Neural cell (in vitro differentiated cells): ENCODE measurements around the gene CDC25B. TPM values are rescaled to one million over a fixed set of nuclear protein-coding genes. Genes with fewer than 3 reads are reported as not detected.

Source experiments
- H2AFZ ChIP-seq: fragments of 200-600, 300-800 bp; sonication (generic), shearing (Covaris generic); 2 replicates; pipeline ENCODE4 v1.6.0; 2014; ENCODE audit warnings: low read depth, mild to moderate bottlenecking, antibody characterized with exemption, low read length, moderate library complexity
- H3F3A ChIP-seq: fragments of 200-600 bp; shearing (Covaris generic); 2 replicates; pipeline ENCODE4 v1.6.1; 2016; ENCODE audit warnings: mild to moderate bottlenecking, moderate library complexity, mixed read lengths, antibody characterized with exemption, low read length; ENCODE audit not compliant: insufficient read depth, poor library complexity, severe bottlenecking
- H3K27ac ChIP-seq: fragments of 200-600, 300-800 bp; sonication (generic), shearing (Covaris generic); 2 replicates; pipeline ENCODE4 v1.5.1; 2014; ENCODE audit warnings: mild to moderate bottlenecking, low read length, moderate library complexity
- H3K27me3 ChIP-seq: fragments of 300-800, 200-600 bp; sonication (generic), shearing (Covaris generic); 2 replicates; pipeline ENCODE4 v1.6.0; 2014; ENCODE audit warnings: mild to moderate bottlenecking, low read depth, low read length, moderate library complexity; ENCODE audit not compliant: insufficient read depth
- H3K36me3 ChIP-seq: fragments of 300-800, 200-600 bp; sonication (generic), shearing (Covaris generic); 2 replicates; pipeline ENCODE4 v1.5.1; 2014; ENCODE audit warnings: mild to moderate bottlenecking, antibody characterized with exemption, low read length, moderate library complexity; ENCODE audit not compliant: insufficient read depth
- H3K4me2 ChIP-seq: fragments of 300-800, 200-600 bp; sonication (generic), shearing (Covaris generic); 2 replicates; pipeline ENCODE4 v1.6.0; 2014; ENCODE audit warnings: mild to moderate bottlenecking, low read length
- H3K4me3 ChIP-seq: fragments of 300-800, 200-600 bp; sonication (generic), shearing (Covaris generic); 2 replicates; pipeline ENCODE4 v1.5.1; 2014; ENCODE audit warnings: mild to moderate bottlenecking, low read length, moderate library complexity
- H3K79me2 ChIP-seq: fragments of 200-600 bp; shearing (Covaris generic); replicated peaks from 2 replicates; pipeline ENCODE4 v1.6.0; 2014; ENCODE audit warnings: mild to moderate bottlenecking, low read length, moderate library complexity; ENCODE audit not compliant: insufficient read depth
- H3K9ac ChIP-seq: fragments of 300-800, 200-600 bp; sonication (generic), shearing (Covaris generic); 2 replicates; pipeline ENCODE4 v1.6.1; 2016; ENCODE audit warnings: mild to moderate bottlenecking, low read length, mixed read lengths
- H3K9me2 ChIP-seq: fragments of 200-600 bp; shearing (Covaris generic); 2 replicates; pipeline ENCODE4 v1.6.1; 2016; ENCODE audit warnings: mild to moderate bottlenecking, low read length, mixed read lengths; ENCODE audit not compliant: insufficient read depth
- H3K9me3 ChIP-seq: fragments of 200-600, 300-800 bp; sonication (generic), shearing (Covaris generic); 2 replicates; pipeline ENCODE4 v1.6.1; 2016; ENCODE audit warnings: mild to moderate bottlenecking, mixed run types, low read length, moderate library complexity, mixed read lengths
- H4K20me1 ChIP-seq: fragments of 200-600 bp; shearing (Covaris generic); 2 replicates; pipeline ENCODE4 v1.6.1; 2016; ENCODE audit warnings: mild to moderate bottlenecking, mixed run types; ENCODE audit not compliant: insufficient read depth
- EP300 ChIP-seq: fragments of 450-650 bp; conservative IDR thresholded peaks from 2 replicates; pipeline ENCODE4 v1.6.1; 2014; ENCODE audit warnings: antibody characterized with exemption, mild to moderate bottlenecking, moderate library complexity; ENCODE audit not compliant: poor library complexity, severe bottlenecking
- EZH2 ChIP-seq: fragments of 200-600, 300-800 bp; shearing (Covaris generic), sonication (generic); IDR thresholded peaks from 2 replicates; pipeline ENCODE4 v1.6.1; 2014; ENCODE audit warnings: antibody characterized with exemption, low read length, borderline replicate concordance, mild to moderate bottlenecking; ENCODE audit not compliant: insufficient read depth, poor library complexity, severe bottlenecking
- MXI1 ChIP-seq: fragments of 450-650 bp; conservative IDR thresholded peaks from 2 replicates; pipeline ENCODE4 v1.6.1; 2014; ENCODE audit warnings: antibody characterized with exemption, mild to moderate bottlenecking; ENCODE audit not compliant: poor library complexity, severe bottlenecking
- POLR2AphosphoS5 ChIP-seq: IDR thresholded peaks from 2 replicates; pipeline ENCODE4 v1.6.1; 2012
- RAD21 ChIP-seq: fragments of 450-650 bp; conservative IDR thresholded peaks from 2 replicates; pipeline ENCODE4 v1.6.1; 2014; ENCODE audit warnings: antibody characterized with exemption, mild to moderate bottlenecking, moderate library complexity
- SMC3 ChIP-seq: fragments of 450-650 bp; conservative IDR thresholded peaks from 2 replicates; pipeline ENCODE4 v1.6.1; 2014; ENCODE audit warnings: antibody characterized with exemption, mild to moderate bottlenecking, moderate library complexity; ENCODE audit not compliant: poor library complexity
- TAF1 ChIP-seq: IDR thresholded peaks from 2 replicates; pipeline ENCODE4 v1.6.1; 2012; ENCODE audit warnings: low read depth
- polyA plus RNA-seq: library from polyadenylated mRNA; depleted of rRNA; stranded (reverse); fragments of >200 nt; gene quantifications from 2 replicates; pipeline ENCODE4 v1.2.3, GENCODE V29; 2014
- TF ChIP-seq, protein P1 (sequence below): IDR thresholded peaks from 2 replicates; pipeline ENCODE4 v1.6.1; 2012; ENCODE audit warnings: borderline replicate concordance
- TF ChIP-seq, protein P2 (sequence below): fragments of 450-650 bp; IDR thresholded peaks from 2 replicates; pipeline ENCODE4 v1.5.1; 2014; ENCODE audit warnings: antibody characterized with exemption, mild to moderate bottlenecking, moderate library complexity; ENCODE audit not compliant: poor library complexity, severe bottlenecking

Gene CDC25B
- polyA plus RNA-seq, 1 donor from 2014 or later = 26.5 TPM

DNA sequence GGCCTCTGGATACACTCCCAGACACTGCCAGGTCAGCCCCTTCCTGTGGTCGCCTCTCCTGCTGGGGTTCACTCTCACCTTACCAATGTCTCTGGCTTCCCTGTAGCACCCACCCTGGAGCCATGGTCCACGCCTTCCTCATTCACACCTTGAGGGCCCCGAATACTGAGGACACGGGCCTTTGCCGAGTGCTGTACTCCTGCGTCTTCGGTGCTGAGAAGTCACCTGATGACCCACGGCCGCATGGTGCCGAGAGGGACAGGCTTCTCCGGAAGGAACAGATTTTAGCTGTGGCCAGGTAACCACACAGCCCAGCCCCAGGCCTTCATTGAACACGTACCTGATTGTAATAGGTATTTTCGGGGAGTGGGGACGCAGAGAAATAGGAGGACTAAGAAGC, 25.9 kb downstream of the CDC25B start:
- no peak overlapping the region for H3K4me3 ChIP-seq
- H3K4me2 ChIP-seq = no peak overlapping the region
- H3K9me2 ChIP-seq = no peaks in the 10 kb centered on the region
- H3K36me3 ChIP-seq = no peaks in the 10 kb centered on the region
- H4K20me1 ChIP-seq = no peaks in the 10 kb centered on the region
- TF ChIP-seq SMC3 = no peak
- TF ChIP-seq EP300 = no peak
- TF ChIP-seq, protein P1, sequence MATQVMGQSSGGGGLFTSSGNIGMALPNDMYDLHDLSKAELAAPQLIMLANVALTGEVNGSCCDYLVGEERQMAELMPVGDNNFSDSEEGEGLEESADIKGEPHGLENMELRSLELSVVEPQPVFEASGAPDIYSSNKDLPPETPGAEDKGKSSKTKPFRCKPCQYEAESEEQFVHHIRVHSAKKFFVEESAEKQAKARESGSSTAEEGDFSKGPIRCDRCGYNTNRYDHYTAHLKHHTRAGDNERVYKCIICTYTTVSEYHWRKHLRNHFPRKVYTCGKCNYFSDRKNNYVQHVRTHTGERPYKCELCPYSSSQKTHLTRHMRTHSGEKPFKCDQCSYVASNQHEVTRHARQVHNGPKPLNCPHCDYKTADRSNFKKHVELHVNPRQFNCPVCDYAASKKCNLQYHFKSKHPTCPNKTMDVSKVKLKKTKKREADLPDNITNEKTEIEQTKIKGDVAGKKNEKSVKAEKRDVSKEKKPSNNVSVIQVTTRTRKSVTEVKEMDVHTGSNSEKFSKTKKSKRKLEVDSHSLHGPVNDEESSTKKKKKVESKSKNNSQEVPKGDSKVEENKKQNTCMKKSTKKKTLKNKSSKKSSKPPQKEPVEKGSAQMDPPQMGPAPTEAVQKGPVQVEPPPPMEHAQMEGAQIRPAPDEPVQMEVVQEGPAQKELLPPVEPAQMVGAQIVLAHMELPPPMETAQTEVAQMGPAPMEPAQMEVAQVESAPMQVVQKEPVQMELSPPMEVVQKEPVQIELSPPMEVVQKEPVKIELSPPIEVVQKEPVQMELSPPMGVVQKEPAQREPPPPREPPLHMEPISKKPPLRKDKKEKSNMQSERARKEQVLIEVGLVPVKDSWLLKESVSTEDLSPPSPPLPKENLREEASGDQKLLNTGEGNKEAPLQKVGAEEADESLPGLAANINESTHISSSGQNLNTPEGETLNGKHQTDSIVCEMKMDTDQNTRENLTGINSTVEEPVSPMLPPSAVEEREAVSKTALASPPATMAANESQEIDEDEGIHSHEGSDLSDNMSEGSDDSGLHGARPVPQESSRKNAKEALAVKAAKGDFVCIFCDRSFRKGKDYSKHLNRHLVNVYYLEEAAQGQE = no peak
- no peak for TF ChIP-seq MXI1
- TF ChIP-seq EZH2 = no peak
- TF ChIP-seq POLR2AphosphoS5 = no peak
- TF ChIP-seq TAF1 = no peak
- TF ChIP-seq, protein P2, sequence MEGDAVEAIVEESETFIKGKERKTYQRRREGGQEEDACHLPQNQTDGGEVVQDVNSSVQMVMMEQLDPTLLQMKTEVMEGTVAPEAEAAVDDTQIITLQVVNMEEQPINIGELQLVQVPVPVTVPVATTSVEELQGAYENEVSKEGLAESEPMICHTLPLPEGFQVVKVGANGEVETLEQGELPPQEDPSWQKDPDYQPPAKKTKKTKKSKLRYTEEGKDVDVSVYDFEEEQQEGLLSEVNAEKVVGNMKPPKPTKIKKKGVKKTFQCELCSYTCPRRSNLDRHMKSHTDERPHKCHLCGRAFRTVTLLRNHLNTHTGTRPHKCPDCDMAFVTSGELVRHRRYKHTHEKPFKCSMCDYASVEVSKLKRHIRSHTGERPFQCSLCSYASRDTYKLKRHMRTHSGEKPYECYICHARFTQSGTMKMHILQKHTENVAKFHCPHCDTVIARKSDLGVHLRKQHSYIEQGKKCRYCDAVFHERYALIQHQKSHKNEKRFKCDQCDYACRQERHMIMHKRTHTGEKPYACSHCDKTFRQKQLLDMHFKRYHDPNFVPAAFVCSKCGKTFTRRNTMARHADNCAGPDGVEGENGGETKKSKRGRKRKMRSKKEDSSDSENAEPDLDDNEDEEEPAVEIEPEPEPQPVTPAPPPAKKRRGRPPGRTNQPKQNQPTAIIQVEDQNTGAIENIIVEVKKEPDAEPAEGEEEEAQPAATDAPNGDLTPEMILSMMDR = no peak
- TF ChIP-seq RAD21 = no peak
- H3F3A ChIP-seq = peaks cover 7% of the 10 kb centered on the region
- H3K27me3 ChIP-seq = no peaks in the 10 kb centered on the region
- no peak overlapping the region for H3K27ac ChIP-seq
- no peak overlapping the region for H2AFZ ChIP-seq
- H3K9me3 ChIP-seq = no peaks in the 10 kb centered on the region
- peaks cover 6% of the 10 kb centered on the region for H3K79me2 ChIP-seq
- no peak overlapping the region for H3K9ac ChIP-seq

DNA sequence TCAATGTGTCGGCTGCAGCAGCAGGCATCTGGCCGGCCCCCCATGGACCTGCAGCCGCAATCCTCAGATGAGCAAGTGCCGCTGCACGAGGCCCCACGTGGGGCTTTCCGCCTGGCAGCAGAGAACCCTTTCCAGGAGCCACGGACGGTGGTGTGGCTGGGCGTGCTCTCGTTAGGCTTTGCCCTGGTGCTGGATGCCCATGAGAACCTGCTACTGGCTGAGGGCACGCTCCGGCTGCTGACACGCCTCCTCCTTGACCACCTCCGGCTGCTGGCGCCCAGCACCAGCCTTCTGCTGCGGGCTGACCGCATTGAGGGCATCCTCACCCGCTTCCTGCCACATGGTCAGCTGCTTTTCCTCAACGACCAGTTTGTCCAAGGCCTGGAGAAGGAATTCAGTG, 27.8 kb downstream of the CDC25B start:
- H3K4me2 ChIP-seq = no peak overlapping the region
- H3K9me2 ChIP-seq = no peaks in the 10 kb centered on the region
- H3K79me2 ChIP-seq = peaks cover 6% of the 10 kb centered on the region
- H3K9ac ChIP-seq = no peak overlapping the region
- no peaks in the 10 kb centered on the region for H3K27me3 ChIP-seq
- no peak overlapping the region for H3K27ac ChIP-seq
- no peak overlapping the region for H3K4me3 ChIP-seq
- no peak overlapping the region for H2AFZ ChIP-seq
- no peaks in the 10 kb centered on the region for H3K9me3 ChIP-seq
- H3K36me3 ChIP-seq = no peaks in the 10 kb centered on the region
- TF ChIP-seq SMC3 (no peak), POLR2AphosphoS5 (no peak), RAD21 (no peak), EP300 (no peak), TAF1 (no peak), EZH2 (no peak), MXI1 (no peak)
- TF ChIP-seq, protein P1 = no peak
- TF ChIP-seq, protein P2 = no peak
- no peaks in the 10 kb centered on the region for H4K20me1 ChIP-seq
- peaks cover 7% of the 10 kb centered on the region for H3F3A ChIP-seq
